Endodermal cell (in vitro differentiated cells): ENCODE results near the gene PHF23. TPM values are rescaled to one million over a fixed set of nuclear protein-coding genes. Genes with fewer than 3 reads are reported as not detected.

Experiments
- DNase-seq: peaks from one replicate; pipeline ENCODE4 v3.0.0-alpha.2; 2017
- H3K27ac ChIP-seq: 2 replicates; pipeline ENCODE4 v1.5.1; 2013; ENCODE audit warnings: mild to moderate bottlenecking, low read depth, low read length, moderate library complexity
- H3K27me3 ChIP-seq: 2 replicates; pipeline ENCODE4 v1.6.1; 2013; ENCODE audit warnings: mild to moderate bottlenecking, low read length, moderate library complexity; ENCODE audit not compliant: insufficient read depth, control insufficient read depth, poor library complexity, severe bottlenecking
- H3K36me3 ChIP-seq: 2 replicates; pipeline ENCODE4 v1.7.0; 2013; ENCODE audit warnings: mild to moderate bottlenecking, low read length, moderate library complexity; ENCODE audit not compliant: control insufficient read depth, insufficient read depth
- H3K4me1 ChIP-seq: one replicate; pipeline ENCODE4 v1.7.0; 2013; ENCODE audit warnings: low read length; ENCODE audit not compliant: control insufficient read depth, insufficient read depth
- H3K4me3 ChIP-seq: 2 replicates; pipeline ENCODE4 v1.5.1; 2013; ENCODE audit warnings: mild to moderate bottlenecking, low read length, moderate library complexity
- H3K9ac ChIP-seq: 2 replicates; pipeline ENCODE4 v1.6.1; 2013; ENCODE audit warnings: mild to moderate bottlenecking, low read length, moderate library complexity; ENCODE audit not compliant: poor library complexity, severe bottlenecking; ENCODE audit errors: extremely low read depth
- H3K9me3 ChIP-seq: 2 replicates; pipeline ENCODE4 v1.6.1; 2013; ENCODE audit warnings: mild to moderate bottlenecking, low read length, moderate library complexity; ENCODE audit not compliant: control insufficient read depth
- H3K27ac Mint-ChIP-seq: 2 replicates; pipeline ENCODE4 v1.8.0; 2020; ENCODE audit warnings: mixed read lengths
- H3K27me3 Mint-ChIP-seq: 2 replicates; pipeline ENCODE4 v1.8.0; 2021; ENCODE audit warnings: mild to moderate bottlenecking, mixed read lengths; ENCODE audit not compliant: insufficient read depth
- H3K36me3 Mint-ChIP-seq: 2 replicates; pipeline ENCODE4 v1.8.0; 2020; ENCODE audit warnings: low read depth, mixed read lengths
- H3K4me1 Mint-ChIP-seq: 2 replicates; pipeline ENCODE4 v1.8.0; 2020; ENCODE audit warnings: mixed read lengths
- H3K4me3 Mint-ChIP-seq: 2 replicates; pipeline ENCODE4 v1.8.0; 2020; ENCODE audit warnings: mild to moderate bottlenecking, moderate library complexity, mixed read lengths
- H3K9me3 Mint-ChIP-seq: 2 replicates; pipeline ENCODE4 v1.8.0; 2020; ENCODE audit warnings: mild to moderate bottlenecking, mixed read lengths
- CTCF ChIP-seq: fragments of 200-600 bp; sonication (generic); conservative IDR thresholded peaks from 2 replicates; pipeline ENCODE4 v1.5.0; 2021; ENCODE audit warnings: antibody characterized with exemption, mild to moderate bottlenecking
- WGBS, 2 experiments: methylation state at CpG; one replicate each; pipeline versions ENCODE4 v1.1.5 to v1.1.7; 2013; ENCODE audit warnings: missing lambda C conversion rate in 2 of 2, mixed read lengths in 1 of 2; ENCODE audit not compliant: insufficient coverage in 1 of 2, insufficient read length in 1 of 2; 5-methylcytosine and 5-hydroxymethylcytosine counted together
- total RNA-seq, 2 donors: library from RNA; stranded (reverse); fragmentation: NEBNext Ultra II Directional in 1 of 2; extraction: Animal tissue kit (Norgen Biotek cat#: 25700) in 1 of 2; gene quantifications; 2 replicates in 1 of 2; 3 replicates in 1 of 2; pipeline ENCODE4 v1.2.1, GENCODE V29; 2021

PHF23 gene
- total RNA-seq, 2 donors from 2014 or later: 67.3 to 71.6 TPM

- no peak overlapping the region for H3K27ac ChIP-seq
- Mint-ChIP-seq H3K4me1 (peaks cover 25% of the 10 kb centered on the region), H3K27me3 (no peaks in the 10 kb centered on the region), H3K27ac (no peak overlapping the region), H3K4me3 (no peak overlapping the region), H3K9me3 (no peaks in the 10 kb centered on the region), H3K36me3 (peaks cover 55% of the 10 kb centered on the region)
- no peaks in the 10 kb centered on the region for H3K9me3 ChIP-seq
- WGBS, 2 experiments: 77 to 92% methylated on average over 6 to 7 of the region's 7 CpGs
- TF ChIP-seq CTCF: no peak
- no peak for DNase-seq
- no peak overlapping the region for H3K4me3 ChIP-seq
- H3K9ac ChIP-seq: no peak overlapping the region
- no peaks in the 10 kb centered on the region for H3K27me3 ChIP-seq
- H3K36me3 ChIP-seq: peaks cover 56% of the 10 kb centered on the region
- peaks cover 17% of the 10 kb centered on the region for H3K4me1 ChIP-seq
Measured at GRCh38 chr17:7222972-7223292, 16.3 kb downstream of the PHF23 start.

- Mint-ChIP-seq H3K9me3 (no peaks in the 10 kb centered on the region), H3K4me1 (peaks cover 28% of the 10 kb centered on the region), H3K4me3 (no peak overlapping the region), H3K27ac (no peak overlapping the region), H3K27me3 (no peaks in the 10 kb centered on the region), H3K36me3 (peaks cover 51% of the 10 kb centered on the region)
- DNase-seq: no peak
- Histone ChIP-seq H3K36me3 (peaks cover 51% of the 10 kb centered on the region), H3K9ac (no peak overlapping the region), H3K4me3 (no peak overlapping the region), H3K27ac (no peak overlapping the region), H3K27me3 (no peaks in the 10 kb centered on the region), H3K4me1 (peaks cover 19% of the 10 kb centered on the region), H3K9me3 (no peaks in the 10 kb centered on the region)
- TF ChIP-seq CTCF: no peak
- 93 to 95% methylated on average over 12 to 15 of the region's 15 CpGs for WGBS, 2 experiments
Measured at GRCh38 chr17:7222093-7222971, 16.9 kb downstream of the PHF23 start.

- Histone ChIP-seq H3K27ac (no peak overlapping the region), H3K4me3 (peak overlapping the region; percentile 87), H3K4me1 (peaks cover 19% of the 10 kb centered on the region), H3K36me3 (peaks cover 45% of the 10 kb centered on the region), H3K27me3 (no peaks in the 10 kb centered on the region), H3K9me3 (no peaks in the 10 kb centered on the region), H3K9ac (no peak overlapping the region)
- DNase-seq: no peak
- Mint-ChIP-seq H3K9me3 (no peaks in the 10 kb centered on the region), H3K27ac (peak overlapping the region; percentile 96), H3K4me1 (peaks cover 29% of the 10 kb centered on the region), H3K4me3 (no peak overlapping the region), H3K36me3 (peaks cover 44% of the 10 kb centered on the region), H3K27me3 (no peaks in the 10 kb centered on the region)
- 71 to 93% methylated on average over 1 to 10 of the region's 10 CpGs for WGBS, 2 experiments
- TF ChIP-seq CTCF: no peak
Measured at GRCh38 chr17:7221278-7222092, 17.8 kb downstream of the PHF23 start.
